Fibroblast of the aortic adventitia (primary cell): ENCODE results near the gene MAD1L1. TPM values are rescaled to one million over a fixed set of nuclear protein-coding genes. Genes with fewer than 3 reads are reported as not detected.

ENCODE experiments used
- DNase-seq: peaks from one replicate; pipeline ENCODE4 v3.0.0-alpha.2; 2010; ENCODE audit warnings: low read depth
- H3K4me3 ChIP-seq: 2 replicates; pipeline ENCODE4 v1.5.1; 2011; ENCODE audit warnings: low read depth, mild to moderate bottlenecking, control low read depth, low read length, moderate library complexity
- total RNA-seq: library from RNA; depleted of rRNA; stranded (reverse); fragments of >200 nt; gene quantifications from 2 replicates; pipeline ENCODE4 v1.2.3, GENCODE V29; 2012; ENCODE audit warnings: low replicate concordance
- TF ChIP-seq, protein P1 (sequence below): IDR thresholded peaks from 2 replicates; pipeline ENCODE4 v1.5.1; 2011; ENCODE audit warnings: mild to moderate bottlenecking, low read length, control low read depth, inconsistent platforms; ENCODE audit not compliant: insufficient read depth

MAD1L1 gene
- total RNA-seq, 1 donor, result 22.9 TPM

GRCh38 chr7:1985936-1986335 lies 246.8 kb downstream of the MAD1L1 start:
- H3K4me3 ChIP-seq, result no peak overlapping the region
- TF ChIP-seq, protein P1, sequence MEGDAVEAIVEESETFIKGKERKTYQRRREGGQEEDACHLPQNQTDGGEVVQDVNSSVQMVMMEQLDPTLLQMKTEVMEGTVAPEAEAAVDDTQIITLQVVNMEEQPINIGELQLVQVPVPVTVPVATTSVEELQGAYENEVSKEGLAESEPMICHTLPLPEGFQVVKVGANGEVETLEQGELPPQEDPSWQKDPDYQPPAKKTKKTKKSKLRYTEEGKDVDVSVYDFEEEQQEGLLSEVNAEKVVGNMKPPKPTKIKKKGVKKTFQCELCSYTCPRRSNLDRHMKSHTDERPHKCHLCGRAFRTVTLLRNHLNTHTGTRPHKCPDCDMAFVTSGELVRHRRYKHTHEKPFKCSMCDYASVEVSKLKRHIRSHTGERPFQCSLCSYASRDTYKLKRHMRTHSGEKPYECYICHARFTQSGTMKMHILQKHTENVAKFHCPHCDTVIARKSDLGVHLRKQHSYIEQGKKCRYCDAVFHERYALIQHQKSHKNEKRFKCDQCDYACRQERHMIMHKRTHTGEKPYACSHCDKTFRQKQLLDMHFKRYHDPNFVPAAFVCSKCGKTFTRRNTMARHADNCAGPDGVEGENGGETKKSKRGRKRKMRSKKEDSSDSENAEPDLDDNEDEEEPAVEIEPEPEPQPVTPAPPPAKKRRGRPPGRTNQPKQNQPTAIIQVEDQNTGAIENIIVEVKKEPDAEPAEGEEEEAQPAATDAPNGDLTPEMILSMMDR, result no peak
- no peak for DNase-seq

GRCh38 chr7:1985042-1985441 lies 247.7 kb downstream of the MAD1L1 start:
- TF ChIP-seq, protein P1, result no peak
- H3K4me3 ChIP-seq, result no peak overlapping the region
- DNase-seq, result no peak

- no peak overlapping the region for H3K4me3 ChIP-seq
- DNase-seq, result no peak
- TF ChIP-seq, protein P1, result no peak
These were observed 250.9 kb downstream of the MAD1L1 start for GRCh38 chr7:1981878-1982230.

DNA sequence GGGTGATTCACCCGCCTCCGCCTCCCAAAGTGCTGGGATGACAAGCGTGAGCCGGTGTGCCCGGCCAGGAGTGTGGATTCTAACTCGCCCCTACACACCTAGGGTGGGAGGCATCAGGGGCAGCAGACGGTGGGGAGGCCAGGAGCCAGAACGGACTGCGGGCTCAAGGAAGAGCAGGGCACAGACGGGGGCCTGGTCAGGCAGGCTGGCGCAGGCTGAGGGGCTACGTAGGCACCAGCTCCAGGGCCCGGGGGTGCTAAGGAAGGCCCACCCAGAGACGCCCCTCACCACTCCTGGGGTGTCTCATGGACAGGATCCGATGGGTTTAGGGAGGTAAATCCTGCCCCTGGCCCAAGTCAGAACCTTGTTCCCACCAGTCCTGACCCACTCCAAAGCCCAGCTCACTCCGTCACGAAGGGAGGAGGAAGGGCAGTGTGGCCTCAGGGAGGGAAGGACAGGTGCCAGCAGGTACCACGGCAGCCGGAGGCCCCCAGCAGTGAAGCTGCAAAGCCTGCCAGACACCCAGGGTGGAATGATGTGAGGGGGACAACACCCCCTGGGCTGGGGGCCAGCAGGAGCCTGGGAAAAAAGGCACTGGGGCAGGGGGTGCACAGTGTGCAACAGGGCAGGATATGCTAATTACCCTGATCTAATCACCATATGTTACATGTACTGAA lies 251.4 kb downstream of the MAD1L1 start:
- DNase-seq, result no peak
- TF ChIP-seq, protein P1, result no peak
- no peak overlapping the region for H3K4me3 ChIP-seq

- no peak for DNase-seq
- TF ChIP-seq, protein P1, result no peak
- no peak overlapping the region for H3K4me3 ChIP-seq
These were observed 252.9 kb downstream of the MAD1L1 start for GRCh38 chr7:1979591-1980560.

GRCh38 chr7:1978656-1979590 lies 253.8 kb downstream of the MAD1L1 start:
- DNase-seq, result no peak
- H3K4me3 ChIP-seq, result no peak overlapping the region
- TF ChIP-seq, protein P1, result no peak
